DMS79 treated with DMSO at 0.1 percent for 48 hours (cell line): ENCODE measurements around the gene GSTP1.
A peak's percentile ranks its signal among the peaks of the same experiment; 100 is the strongest.
"Not testable (repeated sequence)": the region's sequence is repeated elsewhere in the genome, so short reads cannot be mapped to it uniquely, and the experiment has no call there.

Experiments
- DNase-seq: peaks from one replicate; lab custom pipeline; 2025; lab: John Stamatoyannopoulos, UW

GSTP1 gene

DNA sequence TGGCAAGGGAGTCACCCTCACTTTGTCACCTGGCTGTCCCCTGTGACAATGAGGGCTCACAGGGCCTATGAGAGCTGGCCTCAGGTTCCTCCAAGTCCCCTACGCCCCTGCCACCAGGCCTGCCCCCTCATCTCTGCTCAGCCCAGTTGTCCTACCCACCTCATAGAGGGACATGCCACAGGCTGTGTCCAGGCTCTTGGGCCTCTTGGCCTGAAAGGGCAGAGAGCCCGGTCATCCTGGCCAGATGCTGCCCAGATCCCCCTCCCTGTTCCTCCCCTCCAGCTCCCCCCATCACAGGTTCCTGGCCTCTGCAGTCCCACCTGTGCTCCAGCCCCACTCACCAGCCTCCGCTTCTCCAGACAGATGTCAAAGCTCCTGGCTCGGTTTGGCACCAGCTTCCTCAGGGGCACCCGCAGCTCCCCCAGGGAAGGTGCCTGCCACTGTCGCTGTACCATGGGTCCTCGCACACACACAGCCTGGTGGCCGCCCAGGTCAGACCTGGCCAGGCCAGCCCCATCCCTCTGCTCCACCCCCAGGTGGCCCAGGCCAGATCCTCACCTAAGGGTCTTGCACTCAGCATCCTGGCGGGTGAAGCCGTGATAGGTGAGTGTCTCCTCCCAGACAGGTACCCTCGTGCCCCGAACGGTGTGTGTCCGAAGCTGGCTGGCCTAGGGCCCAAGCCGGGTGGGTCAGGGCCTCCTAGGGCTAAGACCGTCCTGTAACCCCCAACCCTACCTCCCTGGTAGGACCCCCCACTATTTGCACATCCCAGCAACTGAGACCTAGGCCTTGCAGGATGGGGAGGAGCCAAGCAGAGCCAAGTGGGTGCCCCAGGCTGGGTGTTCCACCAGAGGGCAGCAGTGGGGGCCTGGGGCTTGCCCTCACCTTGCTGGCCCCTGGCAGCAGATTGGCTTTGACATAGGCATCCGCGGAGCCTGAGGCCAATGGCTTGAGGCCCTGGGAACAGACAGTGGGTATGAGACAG is 31.4 kb downstream of the GSTP1 start:
- DNase-seq: no peak

DNA sequence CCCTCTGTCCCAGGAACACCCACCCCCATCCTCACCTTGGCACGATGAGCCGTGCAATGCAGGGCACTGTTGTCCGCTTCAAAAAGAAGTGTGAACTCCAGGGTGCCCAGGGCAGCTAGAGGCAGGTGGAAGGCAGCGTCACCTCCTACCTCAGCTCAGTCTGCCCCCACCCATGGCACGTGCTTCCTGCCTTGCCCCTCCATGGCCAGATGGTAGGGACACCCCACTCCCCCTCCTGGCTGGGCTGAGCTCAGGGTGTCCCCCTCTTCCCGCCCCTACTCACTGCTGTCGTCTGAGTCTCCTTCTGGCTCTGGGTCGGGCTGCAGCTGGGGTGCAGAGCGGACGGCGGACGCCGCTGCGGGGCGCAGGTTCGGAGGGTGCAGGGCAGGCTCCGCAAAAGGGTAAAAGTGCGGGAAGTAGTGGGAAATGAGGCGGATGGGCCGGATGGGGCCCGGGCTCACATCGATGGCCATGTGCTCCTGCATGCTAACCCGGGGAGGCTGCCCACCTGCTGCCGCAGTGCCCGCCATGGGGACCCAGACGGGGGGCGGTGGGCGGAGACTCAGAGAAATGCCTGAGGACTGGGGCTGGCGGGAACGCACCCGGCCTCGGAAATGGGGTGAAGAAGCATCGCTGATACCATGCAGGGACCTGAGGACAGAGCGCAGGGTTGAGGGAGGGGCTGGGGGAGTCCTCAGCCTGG is 32.3 kb downstream of the GSTP1 start:
- DNase-seq: no peak

- peak; percentile 45 for DNase-seq
Observed at GRCh38 chr11:67616431-67617242, 33.0 kb downstream of the GSTP1 start.

GRCh38 chr11:67617243-67617953 is 33.8 kb downstream of the GSTP1 start:
- no peak for DNase-seq

GRCh38 chr11:67618901-67619659 is 35.5 kb downstream of the GSTP1 start:
- not testable (repeated sequence) for DNase-seq

DNA sequence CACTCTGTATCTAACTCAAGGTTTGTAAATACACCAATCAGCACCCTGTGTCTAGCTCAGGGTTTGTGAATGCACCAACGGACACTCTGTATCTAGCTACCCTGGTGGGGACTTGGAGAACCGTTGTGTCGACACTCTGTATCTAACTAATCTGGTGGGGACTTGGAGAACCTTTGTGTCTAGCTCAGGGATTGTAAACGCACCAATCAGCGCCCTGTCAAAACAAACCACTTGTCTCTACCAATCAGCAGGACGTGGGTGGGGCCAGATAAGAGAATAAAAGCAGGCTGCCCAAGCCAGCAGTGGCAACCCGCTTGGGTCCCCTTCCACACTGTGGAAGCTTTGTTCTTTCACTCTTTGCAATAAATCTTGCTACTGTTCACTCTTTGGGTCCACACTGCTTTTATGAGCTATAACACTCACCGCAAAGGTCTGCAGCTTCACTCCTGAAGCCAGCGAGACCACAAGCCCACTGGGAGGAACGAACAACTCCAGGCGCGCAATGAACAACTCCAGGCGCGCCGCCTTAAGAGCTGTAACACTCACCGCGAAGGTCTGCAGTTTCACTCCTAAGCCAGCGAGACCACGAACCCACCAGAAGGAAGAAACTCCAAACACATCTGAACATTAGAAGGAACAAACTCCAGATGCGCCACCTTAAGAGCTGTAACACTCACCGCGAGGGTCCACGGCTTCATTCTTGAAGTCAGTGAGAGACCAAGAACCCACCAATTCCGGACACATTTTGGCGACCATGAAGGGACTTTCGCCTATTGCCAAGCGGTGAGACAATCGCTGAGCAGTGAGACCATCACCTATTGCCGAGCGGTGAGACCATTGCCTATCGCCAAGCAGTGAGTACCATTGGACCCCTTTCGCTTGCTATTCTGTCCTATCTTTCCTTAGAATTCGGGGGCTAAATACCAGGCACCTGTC is 36.3 kb downstream of the GSTP1 start:
- DNase-seq: not testable (repeated sequence)

- not testable (repeated sequence) for DNase-seq
Observed at GRCh38 chr11:67620621-67621020, 37.0 kb downstream of the GSTP1 start.

DNA sequence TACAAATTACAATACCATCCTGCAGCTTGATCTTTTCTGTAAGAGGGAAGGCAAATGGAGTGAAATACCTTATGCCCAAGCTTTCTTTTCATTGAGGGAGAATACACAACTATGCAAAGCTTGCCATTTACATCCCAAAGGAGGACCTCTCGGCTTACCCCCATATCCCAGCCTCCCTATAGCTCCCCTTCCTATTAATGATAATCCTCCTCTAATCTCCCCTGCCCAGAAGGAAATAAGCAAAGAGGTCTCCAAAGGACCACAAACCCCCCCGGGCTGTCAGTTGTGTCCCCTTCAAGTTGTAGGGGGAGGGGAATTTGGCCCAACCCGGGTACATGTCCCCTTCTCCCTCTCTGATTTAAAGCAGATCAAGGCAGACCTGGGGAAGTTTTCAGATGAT is 38.3 kb downstream of the GSTP1 start:
- DNase-seq: not testable (repeated sequence)

- not testable (repeated sequence) for DNase-seq
Observed at GRCh38 chr11:67622905-67623304, 39.3 kb downstream of the GSTP1 start.

DNA sequence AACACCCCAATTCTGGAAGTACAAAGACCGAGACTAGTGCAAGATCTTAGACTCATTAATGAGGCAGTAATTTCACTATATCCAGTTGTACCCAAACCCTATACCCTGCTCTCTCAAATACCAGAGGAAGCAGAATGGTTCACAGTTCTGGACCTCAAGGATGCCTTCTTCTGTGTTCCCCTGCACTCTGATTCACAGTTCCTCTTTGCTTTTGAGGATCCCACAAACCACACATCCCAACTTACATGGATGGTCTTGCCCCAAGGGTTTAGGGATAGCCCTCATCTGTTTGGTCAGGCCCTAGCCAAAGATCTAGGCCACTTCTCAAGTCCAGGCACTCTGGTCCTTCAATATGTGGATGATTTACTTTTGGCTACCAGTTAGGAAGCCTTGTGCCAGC is 40.2 kb downstream of the GSTP1 start:
- DNase-seq: not testable (repeated sequence)

DNA sequence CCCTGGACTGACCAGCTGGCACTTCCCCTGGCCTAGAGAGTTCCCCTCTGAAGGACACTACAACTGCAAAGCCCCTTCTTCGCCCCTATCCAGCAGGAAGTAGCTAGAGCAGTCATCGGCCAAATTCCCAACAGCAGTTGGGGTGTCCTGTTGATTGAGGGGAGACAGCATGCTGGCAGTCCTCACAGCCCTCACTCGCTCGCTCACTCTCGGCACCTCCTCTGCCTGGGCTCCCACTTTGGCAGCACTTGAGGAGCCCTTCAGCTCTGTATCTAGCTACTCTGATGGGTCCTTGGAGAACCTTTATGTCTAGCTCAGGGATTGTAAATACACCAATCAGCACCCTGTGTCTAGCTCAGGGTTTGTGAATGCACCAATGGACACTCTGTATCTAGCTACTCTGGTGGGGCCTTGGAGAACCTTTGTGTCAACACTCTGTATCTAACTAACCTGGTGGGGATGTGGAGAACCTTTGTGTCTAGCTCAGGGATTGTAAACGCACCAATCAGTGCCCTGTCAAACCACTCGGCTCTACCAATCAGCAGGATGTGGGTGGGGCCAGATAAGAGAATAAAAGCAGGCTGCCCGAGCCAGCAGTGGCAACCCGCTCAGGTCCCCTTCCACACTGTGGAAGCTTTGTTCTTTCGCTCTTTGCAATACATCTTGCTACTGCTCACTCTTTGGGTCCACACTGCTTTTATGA is 42.7 kb downstream of the GSTP1 start:
- DNase-seq: not testable (repeated sequence)

- no peak for DNase-seq
Observed at GRCh38 chr11:67626970-67627369, 43.4 kb downstream of the GSTP1 start.

DNA sequence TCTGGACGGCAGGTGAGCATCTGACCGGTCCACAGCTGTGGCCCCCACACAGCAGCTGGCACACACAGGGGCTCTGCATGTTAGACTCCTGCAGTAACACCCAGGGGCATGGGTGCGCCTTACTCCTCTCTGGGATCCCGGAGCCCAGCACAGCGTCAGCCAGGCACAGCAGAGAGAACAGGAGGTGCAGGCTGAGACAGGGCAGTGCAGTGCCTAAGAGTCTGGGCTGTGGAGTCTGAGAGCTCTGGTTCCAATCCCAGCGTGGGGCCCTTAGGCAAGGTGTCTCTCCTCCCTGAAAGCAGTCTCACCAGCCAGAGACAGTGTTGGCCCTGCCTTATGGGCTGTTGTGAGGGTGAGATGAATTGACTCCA is 43.8 kb downstream of the GSTP1 start:
- no peak for DNase-seq

GRCh38 chr11:67627812-67628624 is 44.4 kb downstream of the GSTP1 start:
- DNase-seq: no peak

DNA sequence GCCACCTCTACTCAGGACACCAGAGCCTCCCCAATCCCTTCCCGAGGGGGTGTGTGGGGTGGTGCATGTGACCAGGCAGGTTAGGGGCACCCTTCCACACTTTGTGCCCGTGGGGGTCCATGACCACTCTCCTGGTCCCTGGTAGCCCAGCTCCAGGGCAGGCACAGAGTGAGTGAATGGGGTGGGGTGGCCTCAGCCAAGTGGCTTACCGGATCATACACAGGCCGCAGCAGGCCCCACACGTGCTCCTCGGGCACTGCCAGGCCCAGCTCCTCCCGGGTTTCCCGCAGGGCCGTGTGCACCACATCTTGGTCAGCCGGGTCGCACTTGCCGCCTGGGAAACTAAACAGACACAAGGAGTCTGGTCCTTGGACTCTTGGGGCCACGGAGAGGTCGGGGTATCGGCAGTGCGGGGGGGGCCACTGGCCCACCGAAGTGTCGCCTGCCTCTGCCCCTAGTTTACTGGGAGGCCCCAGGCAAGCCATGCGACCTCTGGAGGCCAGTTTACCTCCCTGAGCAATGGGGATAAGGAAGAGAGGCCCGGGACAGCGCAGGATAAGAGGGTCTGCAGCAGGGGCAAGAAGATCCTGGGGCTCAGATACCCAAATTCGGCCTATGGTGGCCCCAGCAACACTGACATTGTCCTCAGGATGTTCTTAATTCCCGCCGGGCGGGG is 45.2 kb downstream of the GSTP1 start:
- DNase-seq: no peak

DNA sequence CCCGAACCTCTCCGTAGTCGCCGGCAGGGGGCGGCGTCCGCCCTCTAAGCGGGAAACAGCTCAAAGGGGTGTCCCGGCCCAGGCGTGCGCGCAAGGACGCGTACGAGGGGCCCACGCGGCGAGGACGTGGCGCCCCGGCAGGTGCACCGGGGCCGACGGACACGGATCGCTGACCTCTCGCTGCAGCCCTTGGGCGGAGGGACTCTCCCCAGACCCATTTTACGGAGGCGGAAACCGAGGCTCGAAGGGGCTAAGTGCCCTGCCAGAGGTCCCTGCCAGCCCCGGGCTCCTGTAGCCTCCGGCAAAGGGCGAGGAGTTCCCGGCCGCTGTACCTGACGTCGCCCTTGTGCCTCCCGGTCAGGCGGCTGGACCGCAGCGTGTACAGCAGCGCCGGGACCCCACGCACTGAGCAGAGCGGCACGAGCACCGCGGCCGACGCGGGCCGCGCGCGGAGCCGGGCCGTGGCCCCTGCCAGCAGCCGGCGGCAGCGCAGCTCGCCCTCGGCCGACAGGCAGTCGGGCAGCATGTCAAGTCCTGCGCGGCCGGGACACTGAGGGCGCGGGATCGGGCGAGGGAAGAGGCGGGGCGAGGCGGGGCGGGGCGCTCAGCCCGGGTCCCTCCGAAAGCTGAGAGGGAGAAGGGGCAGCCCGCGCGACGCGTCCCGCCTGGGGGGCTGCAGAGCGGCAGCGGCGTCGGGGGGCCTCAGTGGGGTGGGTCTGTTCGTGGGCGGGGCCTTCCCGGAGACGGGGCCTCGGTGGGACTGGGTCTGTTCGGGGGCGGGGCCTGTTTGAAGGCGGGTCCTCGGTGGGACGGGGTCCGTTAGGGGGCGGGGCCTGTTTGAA is 46.0 kb downstream of the GSTP1 start, which contains the start of gene NUDT8:
TSS of gene NUDT8 (minus strand) at position 552 of the 842 bp plus-strand sequence. CDS start at position 526, 26 bp downstream.
- no peak for DNase-seq
